Dedifferentiated amniotic fluid mesenchymal stem cell (primary cell): Measurements from ENCODE around the gene CAMKK2.
"Not testable (repeated sequence)": the region's sequence is repeated elsewhere in the genome, so short reads cannot be mapped to it uniquely, and the experiment has no call there.

Source experiments
- DNase-seq: peaks from one replicate; pipeline ENCODE4 v3.0.0-alpha.2; 2016; ENCODE audit errors: extremely low spot score

Gene CAMKK2

GRCh38 chr12:121279507-121279915, 17.0 kb downstream of the CAMKK2 start:
- DNase-seq: no peak

GRCh38 chr12:121279071-121279375, 17.5 kb downstream of the CAMKK2 start:
- DNase-seq: no peak

GRCh38 chr12:121278169-121279070, 18.1 kb downstream of the CAMKK2 start:
- DNase-seq: no peak

GRCh38 chr12:121277374-121277759, 19.1 kb downstream of the CAMKK2 start:
- no peak for DNase-seq

GRCh38 chr12:121274036-121274763, 22.3 kb downstream of the CAMKK2 start:
- no peak for DNase-seq

GRCh38 chr12:121273364-121273896, 23.1 kb downstream of the CAMKK2 start:
- no peak for DNase-seq

- no peak for DNase-seq
Measured at GRCh38 chr12:121267822-121268221, 28.7 kb downstream of the CAMKK2 start.

- DNase-seq: no peak
Measured at GRCh38 chr12:121264951-121265515, 31.5 kb downstream of the CAMKK2 start.

- DNase-seq: no peak
Measured at GRCh38 chr12:121264135-121264534, 32.4 kb downstream of the CAMKK2 start.

- DNase-seq: no peak
Measured at GRCh38 chr12:121263206-121263935, 33.1 kb downstream of the CAMKK2 start.

GRCh38 chr12:121261398-121261797, 35.1 kb downstream of the CAMKK2 start:
- no peak for DNase-seq

- DNase-seq: no peak
Measured at GRCh38 chr12:121260091-121260490, 36.4 kb downstream of the CAMKK2 start.

- DNase-seq: no peak
Measured at GRCh38 chr12:121259074-121259473, 37.4 kb downstream of the CAMKK2 start.

GRCh38 chr12:121257704-121258449, 38.6 kb downstream of the CAMKK2 start:
- not testable (repeated sequence) for DNase-seq

GRCh38 chr12:121255433-121255832, 41.1 kb downstream of the CAMKK2 start:
- DNase-seq: no peak

GRCh38 chr12:121253638-121254335, 42.7 kb downstream of the CAMKK2 start:
- DNase-seq: no peak

GRCh38 chr12:121252712-121253345, 43.7 kb downstream of the CAMKK2 start:
- DNase-seq: no peak

- no peak for DNase-seq
Measured at GRCh38 chr12:121251838-121252237, 44.7 kb downstream of the CAMKK2 start.

GRCh38 chr12:121250359-121250758, 46.1 kb downstream of the CAMKK2 start:
- no peak for DNase-seq

GRCh38 chr12:121248622-121249021, 47.9 kb downstream of the CAMKK2 start:
- DNase-seq: no peak
